ENCODE results near the gene ZNF655.
A peak's percentile ranks its signal among the peaks of the same experiment; 100 is the strongest.
"Not testable (repeated sequence)": the region's sequence is repeated elsewhere in the genome, so short reads cannot be mapped to it uniquely, and the experiment has no call there.

ZNF655 gene

GRCh38 chr7:99561737-99562051, 3.3 kb downstream of the ZNF655 start:
- DNase-seq, result no peak

GRCh38 chr7:99562114-99562784, 3.8 kb downstream of the ZNF655 start:
- no peak for DNase-seq

GRCh38 chr7:99562832-99563231, 4.4 kb downstream of the ZNF655 start:
- DNase-seq, result peak; percentile 49

GRCh38 chr7:99563650-99564049, 5.2 kb downstream of the ZNF655 start:
- no peak for DNase-seq

GRCh38 chr7:99568770-99569169, 10.3 kb downstream of the ZNF655 start:
- not testable (repeated sequence) for DNase-seq

- no peak for DNase-seq
Measured at GRCh38 chr7:99571768-99572167, 13.3 kb downstream of the ZNF655 start.

- DNase-seq, result no peak
Measured at GRCh38 chr7:99573257-99573656, 14.8 kb downstream of the ZNF655 start.

GRCh38 chr7:99576251-99576650, 17.8 kb downstream of the ZNF655 start:
- DNase-seq, result no peak

GRCh38 chr7:99579281-99579955, 21.0 kb downstream of the ZNF655 start:
- no peak for DNase-seq

GRCh38 chr7:99579956-99580777, 21.7 kb downstream of the ZNF655 start:
- DNase-seq, result peak; percentile 31

- not testable (repeated sequence) for DNase-seq
Measured at GRCh38 chr7:99580778-99581332, 22.4 kb downstream of the ZNF655 start.

- DNase-seq, result no peak
Measured at GRCh38 chr7:99588868-99589267, 30.4 kb downstream of the ZNF655 start.

- DNase-seq, result no peak
Measured at GRCh38 chr7:99594948-99595745, 36.7 kb downstream of the ZNF655 start.

GRCh38 chr7:99596408-99596955, 38.0 kb downstream of the ZNF655 start:
- DNase-seq, result no peak

GRCh38 chr7:99597762-99598501, 39.5 kb downstream of the ZNF655 start, which contains the start of gene TMEM225B:
Gene TMEM225B (plus strand): TSS chr7:99598267. CDS start chr7:99604389, 6,122 bp downstream.
- no peak for DNase-seq

- no peak for DNase-seq
Measured at GRCh38 chr7:99599836-99600235, 41.4 kb downstream of the ZNF655 start.

- no peak for DNase-seq
Measured at GRCh38 chr7:99601656-99602310, 43.3 kb downstream of the ZNF655 start.

- no peak for DNase-seq
Measured at GRCh38 chr7:99605527-99605926, 47.1 kb downstream of the ZNF655 start.

GRCh38 chr7:99606531-99606930, 48.1 kb downstream of the ZNF655 start:
- DNase-seq, result no peak

- no peak for DNase-seq
Measured at GRCh38 chr7:99607548-99607947, 49.1 kb downstream of the ZNF655 start.

- no peak for DNase-seq
Measured at GRCh38 chr7:99614495-99614894, 56.1 kb downstream of the ZNF655 start.
